Frontal cortex (tissue), 4 donors: ENCODE results near the gene OR5AC2. TPM values are rescaled to one million over a fixed set of nuclear protein-coding genes. Genes with fewer than 3 reads are reported as not detected.

Source experiments
- DNase-seq, 2 donors: peaks; one replicate each; pipeline ENCODE4 v3.0.0; 2012; ENCODE audit warnings: low spot score in 2 of 2
- FAIRE-seq: peaks from 2 replicates; lab custom pipeline; 2012; peaks lifted over from hg19 to GRCh38; lab: Jason Lieb, UNC
- total RNA-seq: library from RNA; depleted of rRNA; stranded (reverse); fragments of >200 nt; gene quantifications from one replicate; pipeline ENCODE4 v1.2.3, GENCODE V29; 2014
- donor health status: control.
- donor health status: control.
- donor health status: control.

The OR5AC2 gene
- total RNA-seq, 1 donor from 2014 or later: not detected

GRCh38 chr3:98136631-98137030 is 49.7 kb downstream of the OR5AC2 start:
- no peak for FAIRE-seq
- no peak for DNase-seq

Other genes starting within 250 kb of the OR5AC2 start
- gene RIOX2, start 114.7 kb upstream of the OR5AC2 start, total RNA-seq: 13.9 TPM
- gene GABRR3, start 51.9 kb upstream of the OR5AC2 start, total RNA-seq: not detected
- not detected for gene OR5H1, start 43.5 kb downstream of the OR5AC2 start, total RNA-seq
- gene OR5H14, start 60.3 kb downstream of the OR5AC2 start, total RNA-seq: not detected
- not detected for gene OR5H15, start 79.5 kb downstream of the OR5AC2 start, total RNA-seq
- gene OR5H6, start 177.1 kb downstream of the OR5AC2 start, total RNA-seq: not detected
- not detected for gene OR5H2, start 195.3 kb downstream of the OR5AC2 start, total RNA-seq